Measurements from ENCODE around the gene FAM13B.

Gene FAM13B

DNA sequence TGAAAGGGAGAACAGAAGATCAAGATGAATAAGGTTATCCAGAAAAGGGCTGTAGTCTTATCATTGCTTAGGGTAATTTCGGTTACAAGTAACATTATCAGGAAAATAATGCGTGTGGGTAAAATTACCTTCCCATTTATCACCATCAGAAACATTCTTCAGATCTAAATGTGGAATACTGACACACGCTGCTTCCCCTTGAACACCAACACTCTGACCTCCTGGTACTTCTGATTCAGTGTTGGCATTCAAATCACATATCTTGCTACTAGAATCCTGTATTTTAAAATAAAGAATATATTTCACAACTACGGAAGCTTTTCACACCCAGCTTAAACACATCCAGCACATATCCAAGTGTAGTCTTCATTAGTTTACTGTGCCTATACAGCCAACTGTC, 73.4 kb downstream of the FAM13B start:
- H2AK5ac ChIP-seq (ENCODE audit: low read length) = no peak overlapping the region
- no peak overlapping the region for H3K9ac ChIP-seq (ENCODE audit: low read length)
- H2BK120ac ChIP-seq (ENCODE audit: insufficient read depth, low read length, poor library complexity) = no peak overlapping the region
- peaks cover 0 to 2% of the 10 kb centered on the region in 2 experiments for H3K36me3 ChIP-seq (ENCODE audit: control insufficient read depth in 1 of 2, insufficient read depth in 2 of 2, low read length in 2 of 2)
- H4K12ac ChIP-seq (ENCODE audit: low read depth, low read length) = no peak overlapping the region
- DNase-seq = no peak
- no peak overlapping the region for H3K4me2 ChIP-seq (ENCODE audit: low read length)
- no peaks in the 10 kb centered on the region for H3K9me3 ChIP-seq (ENCODE audit: insufficient read depth, low read depth, low read length)
- no peak overlapping the region for H2AFZ ChIP-seq (ENCODE audit: insufficient read depth, low read length, poor library complexity)
- H3K14ac ChIP-seq (ENCODE audit: low read length) = no peak overlapping the region
- H2BK12ac ChIP-seq (ENCODE audit: low read length) = no peak overlapping the region
- no peak overlapping the region for H4K91ac ChIP-seq (ENCODE audit: low read depth, low read length)
- H3K27me3 ChIP-seq (ENCODE audit: insufficient read depth, low read length) = no peaks in the 10 kb centered on the region
- H3K27ac ChIP-seq (ENCODE audit: low read depth, low read length) = no peak overlapping the region
- no peak overlapping the region for H2BK5ac ChIP-seq (ENCODE audit: low read depth, low read length, poor library complexity)
- no peak overlapping the region for H3K18ac ChIP-seq (ENCODE audit: low read length)
- H3K79me2 ChIP-seq (ENCODE audit: control insufficient read depth, insufficient read depth, low read length, poor library complexity) = no peaks in the 10 kb centered on the region
- no peak overlapping the region for H3K23ac ChIP-seq (ENCODE audit: low read length)
- peaks cover 3% of the 10 kb centered on the region for H3K79me1 ChIP-seq (ENCODE audit: low read length)
- H3K4me3 ChIP-seq (ENCODE audit: low read depth, low read length) = no peak overlapping the region
- H4K8ac ChIP-seq (ENCODE audit: low read depth, low read length) = no peak overlapping the region
- H3K4ac ChIP-seq (ENCODE audit: low read depth, low read length) = no peak overlapping the region
- H3K4me1 ChIP-seq (ENCODE audit: control insufficient read depth in 1 of 2, insufficient read depth in 2 of 2, low read length in 2 of 2) = peaks cover 2 to 3% of the 10 kb centered on the region in 2 experiments
- no CpG with 5 or more reads among the region's 4 CpGs for WGBS (ENCODE audit: extremely low coverage, insufficient coverage, insufficient read length)

DNA sequence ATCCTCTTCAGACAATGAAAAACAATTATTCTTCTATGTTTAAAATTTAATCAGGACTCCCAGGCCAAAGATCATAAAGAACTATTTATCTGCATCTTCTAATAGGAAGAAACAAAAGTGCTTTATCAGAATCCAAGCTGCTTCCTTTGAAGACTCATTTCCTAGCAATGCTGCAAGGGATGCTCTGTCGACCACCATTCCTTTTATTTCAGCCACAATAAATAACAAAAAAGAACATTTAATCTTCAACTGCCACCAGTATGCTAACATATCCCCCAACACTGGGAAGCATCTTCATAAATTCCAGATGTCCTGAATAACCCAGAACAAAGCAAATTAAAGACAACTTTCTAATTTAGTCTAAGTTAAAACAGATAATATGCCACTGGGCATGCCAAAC, 74.9 kb downstream of the FAM13B start:
- WGBS (ENCODE audit: extremely low coverage, insufficient coverage, insufficient read length) = no CpG with 5 or more reads among the region's 1 CpG
- Histone ChIP-seq H2AK5ac (ENCODE audit: low read length) (no peak overlapping the region), H3K4ac (ENCODE audit: low read depth, low read length) (no peak overlapping the region), H3K23ac (ENCODE audit: low read length) (no peak overlapping the region), H2BK5ac (ENCODE audit: low read depth, low read length, poor library complexity) (no peak overlapping the region), H4K8ac (ENCODE audit: low read depth, low read length) (no peak overlapping the region), H3K9ac (ENCODE audit: low read length) (no peak overlapping the region), H3K4me1 (ENCODE audit: control insufficient read depth in 1 of 2, insufficient read depth in 2 of 2, low read length in 2 of 2) (peaks cover 3 to 4% of the 10 kb centered on the region in 2 experiments), H3K27ac (ENCODE audit: low read depth, low read length) (no peak overlapping the region), H3K79me2 (ENCODE audit: control insufficient read depth, insufficient read depth, low read length, poor library complexity) (no peaks in the 10 kb centered on the region), H2BK12ac (ENCODE audit: low read length) (no peak overlapping the region), H3K18ac (ENCODE audit: low read length) (no peak overlapping the region), H2AFZ (ENCODE audit: insufficient read depth, low read length, poor library complexity) (no peak overlapping the region), H3K4me2 (ENCODE audit: low read length) (no peak overlapping the region), H4K12ac (ENCODE audit: low read depth, low read length) (no peak overlapping the region), H3K4me3 (ENCODE audit: low read depth, low read length) (no peak overlapping the region), H3K14ac (ENCODE audit: low read length) (no peak overlapping the region), H4K91ac (ENCODE audit: low read depth, low read length) (no peak overlapping the region), H3K27me3 (ENCODE audit: insufficient read depth, low read length) (no peaks in the 10 kb centered on the region), H3K9me3 (ENCODE audit: insufficient read depth, low read depth, low read length) (no peaks in the 10 kb centered on the region), H3K79me1 (ENCODE audit: low read length) (peaks cover 3% of the 10 kb centered on the region), H2BK120ac (ENCODE audit: insufficient read depth, low read length, poor library complexity) (no peak overlapping the region), H3K36me3 (ENCODE audit: control insufficient read depth in 1 of 2, insufficient read depth in 2 of 2, low read length in 2 of 2) (peaks cover 0 to 2% of the 10 kb centered on the region in 2 experiments)
- DNase-seq = no peak

DNA sequence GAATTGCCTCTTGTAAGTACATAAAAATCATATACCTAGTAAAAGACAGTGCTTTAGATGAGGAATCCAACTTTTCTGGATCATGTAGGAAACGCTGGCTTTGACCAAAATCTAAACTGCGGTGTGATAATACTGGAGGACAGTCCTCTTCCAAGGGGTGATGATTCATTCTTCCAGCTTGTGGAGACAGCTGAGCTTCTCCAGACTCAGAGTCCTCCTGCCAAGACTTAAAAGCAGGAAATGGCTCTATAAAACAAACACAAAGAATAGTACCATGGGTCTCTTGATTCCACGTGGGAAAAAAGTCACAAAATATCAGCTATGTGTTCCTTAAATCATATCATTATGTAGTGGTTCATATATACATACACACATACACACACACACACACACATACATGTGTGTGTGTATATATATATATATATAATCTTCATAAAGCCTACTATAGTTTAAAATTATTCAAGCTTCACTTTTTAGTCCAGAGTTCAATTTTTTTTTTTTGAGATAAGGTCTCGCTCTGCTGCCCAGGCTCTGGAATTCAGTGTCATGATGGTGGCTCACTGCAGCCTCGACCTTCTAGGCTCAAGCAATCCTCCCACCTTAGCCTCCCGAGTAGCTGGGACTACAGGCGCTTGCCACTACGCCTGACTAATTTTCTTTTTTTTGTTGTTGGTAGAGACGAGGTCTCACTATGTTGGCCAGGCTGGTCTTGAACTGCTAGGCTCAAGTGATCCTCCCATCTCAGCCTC, 78.6 kb downstream of the FAM13B start:
- Histone ChIP-seq H2BK5ac (ENCODE audit: low read depth, low read length, poor library complexity) (peak overlapping the region; percentile 46), H3K4me3 (ENCODE audit: low read depth, low read length) (no peak overlapping the region), H2AFZ (ENCODE audit: insufficient read depth, low read length, poor library complexity) (no peak overlapping the region), H3K36me3 (ENCODE audit: control insufficient read depth in 1 of 2, insufficient read depth in 2 of 2, low read length in 2 of 2) (peaks cover 2 to 10% of the 10 kb centered on the region in 2 experiments), H3K9ac (ENCODE audit: low read length) (no peak overlapping the region), H3K4me2 (ENCODE audit: low read length) (peak overlapping the region; percentile 12), H3K27me3 (ENCODE audit: insufficient read depth, low read length) (no peaks in the 10 kb centered on the region), H4K91ac (ENCODE audit: low read depth, low read length) (no peak overlapping the region), H3K79me2 (ENCODE audit: control insufficient read depth, insufficient read depth, low read length, poor library complexity) (no peaks in the 10 kb centered on the region), H2BK120ac (ENCODE audit: insufficient read depth, low read length, poor library complexity) (no peak overlapping the region), H3K14ac (ENCODE audit: low read length) (no peak overlapping the region), H3K18ac (ENCODE audit: low read length) (peak overlapping the region; percentile 51), H3K27ac (ENCODE audit: low read depth, low read length) (peak overlapping the region; percentile 74), H3K4ac (ENCODE audit: low read depth, low read length) (no peak overlapping the region), H4K12ac (ENCODE audit: low read depth, low read length) (no peak overlapping the region), H3K79me1 (ENCODE audit: low read length) (peaks cover 3% of the 10 kb centered on the region), H3K23ac (ENCODE audit: low read length) (no peak overlapping the region), H3K9me3 (ENCODE audit: insufficient read depth, low read depth, low read length) (no peaks in the 10 kb centered on the region), H3K4me1 (ENCODE audit: control insufficient read depth in 1 of 2, insufficient read depth in 2 of 2, low read length in 2 of 2) (peaks cover 3 to 4% of the 10 kb centered on the region in 2 experiments), H2BK12ac (ENCODE audit: low read length) (peak overlapping the region; percentile 17), H4K8ac (ENCODE audit: low read depth, low read length) (no peak overlapping the region), H2AK5ac (ENCODE audit: low read length) (no peak overlapping the region)
- WGBS (ENCODE audit: extremely low coverage, insufficient coverage, insufficient read length) = no CpG with 5 or more reads among the region's 9 CpGs
- DNase-seq = peak in 1 of 2 donors; percentile 13

DNA sequence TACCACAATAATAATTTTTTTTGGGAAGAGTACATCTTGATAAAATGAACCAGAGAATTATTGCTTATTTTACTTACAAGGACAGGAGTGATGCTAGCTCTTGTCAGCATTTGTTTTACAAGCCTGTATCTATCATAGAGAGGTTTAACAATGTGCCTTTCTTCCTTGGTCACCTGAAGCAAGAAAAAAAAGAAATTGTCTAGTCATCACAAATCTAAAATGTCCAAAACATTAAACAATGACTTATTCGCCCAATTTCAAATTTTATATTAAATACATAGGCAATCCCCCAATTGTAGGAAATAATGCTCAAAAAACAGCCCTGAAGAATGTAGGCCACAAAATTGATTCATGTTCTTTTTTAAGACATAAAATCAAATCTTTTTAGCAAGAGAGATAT, 87.1 kb downstream of the FAM13B start:
- Histone ChIP-seq H3K4ac (ENCODE audit: low read depth, low read length) (no peak overlapping the region), H4K91ac (ENCODE audit: low read depth, low read length) (no peak overlapping the region), H3K79me1 (ENCODE audit: low read length) (no peaks in the 10 kb centered on the region), H3K23ac (ENCODE audit: low read length) (no peak overlapping the region), H2BK120ac (ENCODE audit: insufficient read depth, low read length, poor library complexity) (no peak overlapping the region), H3K14ac (ENCODE audit: low read length) (no peak overlapping the region), H3K9me3 (ENCODE audit: insufficient read depth, low read depth, low read length) (no peaks in the 10 kb centered on the region), H3K27me3 (ENCODE audit: insufficient read depth, low read length) (no peaks in the 10 kb centered on the region), H3K9ac (ENCODE audit: low read length) (no peak overlapping the region), H3K27ac (ENCODE audit: low read depth, low read length) (no peak overlapping the region), H4K12ac (ENCODE audit: low read depth, low read length) (no peak overlapping the region), H2BK5ac (ENCODE audit: low read depth, low read length, poor library complexity) (no peak overlapping the region), H3K36me3 (ENCODE audit: control insufficient read depth in 1 of 2, insufficient read depth in 2 of 2, low read length in 2 of 2) (peaks cover 16 to 22% of the 10 kb centered on the region in 2 experiments), H2BK12ac (ENCODE audit: low read length) (no peak overlapping the region), H3K18ac (ENCODE audit: low read length) (no peak overlapping the region), H3K4me1 (ENCODE audit: control insufficient read depth in 1 of 2, insufficient read depth in 2 of 2, low read length in 2 of 2) (no peaks in the 10 kb centered on the region), H3K4me2 (ENCODE audit: low read length) (no peak overlapping the region), H3K4me3 (ENCODE audit: low read depth, low read length) (no peak overlapping the region), H4K8ac (ENCODE audit: low read depth, low read length) (no peak overlapping the region), H3K79me2 (ENCODE audit: control insufficient read depth, insufficient read depth, low read length, poor library complexity) (no peaks in the 10 kb centered on the region), H2AFZ (ENCODE audit: insufficient read depth, low read length, poor library complexity) (no peak overlapping the region), H2AK5ac (ENCODE audit: low read length) (no peak overlapping the region)
- DNase-seq = no peak
- no CpG with 5 or more reads among the region's 1 CpG for WGBS (ENCODE audit: extremely low coverage, insufficient coverage, insufficient read length)
